Transverse colon (tissue), 4 donors: Measurements from ENCODE around the gene FBXL14. TPM values are rescaled to one million over a fixed set of nuclear protein-coding genes. Genes with fewer than 3 reads are reported as not detected.

Experiments
- DNase-seq: peaks from one replicate; pipeline ENCODE4 v3.0.0-alpha.2; 2019
- H3K27ac ChIP-seq, 4 donors: fragments of 200-600 bp; sonication (generic); 2 replicates each; pipeline ENCODE4 v1.5.1; 2016 to 2018; ENCODE audit warnings: inconsistent platforms in 4 of 4
- H3K27me3 ChIP-seq: fragments of 200-600 bp; sonication (generic); 2 replicates; pipeline ENCODE4 v1.5.1; 2017; ENCODE audit warnings: inconsistent platforms
- H3K36me3 ChIP-seq, 4 donors: fragments of 200-600 bp; sonication (generic); 2 replicates each; pipeline ENCODE4 v1.5.1; 2017 to 2019; ENCODE audit warnings: inconsistent platforms in 4 of 4
- H3K4me1 ChIP-seq, 4 donors: fragments of 200-600 bp; sonication (generic); 2 replicates each; pipeline ENCODE4 v1.5.1; 2017 to 2020; ENCODE audit warnings: inconsistent platforms in 4 of 4
- H3K4me3 ChIP-seq, 4 donors: fragments of 200-600 bp; sonication (generic); 1 replicate in 1 of 4; 2 replicates in 3 of 4; pipeline versions ENCODE4 v1.5.1 to v1.6.1; 2017 to 2019; ENCODE audit warnings: inconsistent platforms in 4 of 4
- H3K9me3 ChIP-seq, 2 donors: fragments of 200-600 bp; sonication (generic); 2 replicates each; pipeline ENCODE4 v1.5.1; 2017 to 2019; ENCODE audit warnings: inconsistent platforms in 2 of 2
- EP300 ChIP-seq: sonication (generic); formaldehyde crosslinking; IDR thresholded peaks from one replicate; pipeline ENCODE4 v1.6.1; 2017; ENCODE audit warnings: antibody characterized with exemption, low read depth
- POLR2A ChIP-seq: fragments of 450-650 bp; IDR thresholded peaks from one replicate; pipeline ENCODE4 v1.6.1; 2016; ENCODE audit warnings: antibody characterized with exemption, mild to moderate bottlenecking, moderate library complexity
- POLR2AphosphoS5 ChIP-seq, 3 donors: sonication (generic); formaldehyde crosslinking; IDR thresholded peaks; one replicate each; pipeline ENCODE4 v1.6.1; 2016; ENCODE audit warnings: antibody characterized with exemption in 3 of 3
- WGBS, 2 donors: methylation state at CpG; one replicate each; pipeline ENCODE4 v1.1.5; 2018; ENCODE audit warnings: low coverage in 1 of 2; 5-methylcytosine and 5-hydroxymethylcytosine counted together
- in situ Hi-C, 4 donors: fragments of 200-750 bp; cut with MboI; loops; one replicate each; pipeline versions ENCODE4 v1.15.0 to v1.15.1; 2017; ENCODE audit warnings: low sequenced_read_pairs in 3 of 4, low pct_ligation_motif_present in 1 of 4, low pct_unique_long_range_greater_than_20kb in 1 of 4
- intact Hi-C: fragments of 100-400 bp; cut with DNase I; formaldehyde crosslinking; loops from one replicate; pipeline ENCODE4 v1.15.1; 2023; ENCODE audit warnings: low total_unique reads
- total RNA-seq, 4 donors: library from RNA; depleted of rRNA; stranded (reverse); fragments of >200 nt; gene quantifications; one replicate each; pipeline ENCODE4 v1.1.0, GENCODE V29; 2016
- TF ChIP-seq, protein P1 (sequence below), 5 experiments: fragments of 200-600 bp in 3 of 5; fragments of 450-650 bp in 2 of 5; sonication (generic) in 3 of 5; IDR thresholded peaks; 1 replicate in 2 of 5; 2 replicates in 3 of 5; pipeline ENCODE4 v1.5.1; 2016 to 2017; ENCODE audit warnings: antibody characterized with exemption in 5 of 5, inconsistent platforms in 3 of 5, mild to moderate bottlenecking in 2 of 5, moderate library complexity in 1 of 5

FBXL14 gene
- 10 to 100 TPM; 15.5 to 44.4 (median 28.0) TPM for total RNA-seq

GRCh38 chr12:1594261-1595025 lies at the start of gene FBXL14:
Gene FBXL14, minus strand, starts transcription at chr12:1594581. Its CDS starts 515 bp downstream, at chr12:1594066.
- TF ChIP-seq POLR2AphosphoS5 (IDR thresholded peaks at IDR 0.05) = peak; percentile 54 to 66 (median 62)
- TF ChIP-seq, protein P1, sequence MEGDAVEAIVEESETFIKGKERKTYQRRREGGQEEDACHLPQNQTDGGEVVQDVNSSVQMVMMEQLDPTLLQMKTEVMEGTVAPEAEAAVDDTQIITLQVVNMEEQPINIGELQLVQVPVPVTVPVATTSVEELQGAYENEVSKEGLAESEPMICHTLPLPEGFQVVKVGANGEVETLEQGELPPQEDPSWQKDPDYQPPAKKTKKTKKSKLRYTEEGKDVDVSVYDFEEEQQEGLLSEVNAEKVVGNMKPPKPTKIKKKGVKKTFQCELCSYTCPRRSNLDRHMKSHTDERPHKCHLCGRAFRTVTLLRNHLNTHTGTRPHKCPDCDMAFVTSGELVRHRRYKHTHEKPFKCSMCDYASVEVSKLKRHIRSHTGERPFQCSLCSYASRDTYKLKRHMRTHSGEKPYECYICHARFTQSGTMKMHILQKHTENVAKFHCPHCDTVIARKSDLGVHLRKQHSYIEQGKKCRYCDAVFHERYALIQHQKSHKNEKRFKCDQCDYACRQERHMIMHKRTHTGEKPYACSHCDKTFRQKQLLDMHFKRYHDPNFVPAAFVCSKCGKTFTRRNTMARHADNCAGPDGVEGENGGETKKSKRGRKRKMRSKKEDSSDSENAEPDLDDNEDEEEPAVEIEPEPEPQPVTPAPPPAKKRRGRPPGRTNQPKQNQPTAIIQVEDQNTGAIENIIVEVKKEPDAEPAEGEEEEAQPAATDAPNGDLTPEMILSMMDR (IDR thresholded peaks at IDR 0.05) = no peak
- TF ChIP-seq POLR2A = peak; percentile 31
- intact Hi-C loops = no loop called here
- WGBS, 2 donors = 0% methylated on average over 42 of the region's 115 CpGs; no CpG with 5 or more reads in 1 of the 2 donors

GRCh38 chr12:1643905-1644533 lies 49.6 kb upstream of the FBXL14 start:
- DNase-seq = no peak
- peak overlapping the region in 2 of 4 donors; percentile 38 to 57 for H3K27ac ChIP-seq
- no peaks in the 10 kb centered on the region for H3K9me3 ChIP-seq
- no peaks in the 10 kb centered on the region for H3K27me3 ChIP-seq
- no peaks in the 10 kb centered on the region for H3K36me3 ChIP-seq
- in situ Hi-C loops = no loop called here
- peaks cover 9 to 25% (median 11%) of the 10 kb centered on the region in 4 donors for H3K4me1 ChIP-seq
- 51 to 72% methylated on average over 2 to 7 of the region's 7 CpGs for WGBS, 2 donors
- intact Hi-C loops = no loop called here
- TF ChIP-seq, protein P1 (IDR thresholded peaks at IDR 0.05) = no peak
- TF ChIP-seq EP300 (no peak), POLR2AphosphoS5 (IDR thresholded peaks at IDR 0.05) (no peak), POLR2A (no peak)
- no peak overlapping the region for H3K4me3 ChIP-seq

More at GRCh38 chr12:1594261-1595025, at the start of gene FBXL14:
- Histone ChIP-seq H3K9me3 (no peaks in the 10 kb centered on the region), H3K4me1 (peaks cover 0 to 66% (median 53%) of the 10 kb centered on the region in 4 donors), H3K36me3 (no peaks in the 10 kb centered on the region), H3K27ac (peak within 1 kb of the TSS; percentile 95 to 99 (median 95)), H3K4me3 (peak within 1 kb of the TSS; percentile 66 to 79 (median 76)), H3K27me3 (no peaks in the 10 kb centered on the region)
- in situ Hi-C loops = loop anchor here in 1 of 4 donors (25.0 kb wide), 1 partner anchor 482 kb away; no protein-coding TSS in a partner anchor
- DNase-seq = peak; percentile 92

DNA sequence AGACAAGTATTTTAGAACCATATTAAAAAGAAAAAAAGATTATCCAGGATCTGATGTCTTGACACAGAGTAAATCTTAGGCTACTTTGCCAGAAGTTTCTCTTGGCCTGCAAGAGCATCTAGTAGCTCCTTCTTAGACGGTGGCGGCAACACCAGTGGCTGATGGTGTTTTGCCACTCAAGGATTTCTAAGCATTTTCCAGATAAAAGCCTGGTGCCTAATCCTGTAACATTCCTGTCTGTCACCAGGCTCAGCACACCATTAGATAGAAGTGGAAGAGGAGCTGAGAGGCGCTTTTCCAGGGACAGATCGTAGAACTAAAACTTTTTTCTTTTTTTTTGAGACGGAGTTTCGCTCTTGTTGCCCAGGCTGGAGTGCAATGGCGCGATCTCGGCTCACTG lies 48.7 kb upstream of the FBXL14 start:
- in situ Hi-C loops = no loop called here
- 90 to 100% methylated on average over 2 to 9 of the region's 9 CpGs for WGBS, 2 donors
- Histone ChIP-seq H3K27me3 (no peaks in the 10 kb centered on the region), H3K4me3 (no peak overlapping the region), H3K9me3 (no peaks in the 10 kb centered on the region), H3K4me1 (peaks cover 9 to 25% (median 11%) of the 10 kb centered on the region in 4 donors), H3K27ac (no peak overlapping the region), H3K36me3 (no peaks in the 10 kb centered on the region)
- TF ChIP-seq POLR2AphosphoS5 (IDR thresholded peaks at IDR 0.05) (no peak), EP300 (no peak), POLR2A (no peak)
- TF ChIP-seq, protein P1 (IDR thresholded peaks at IDR 0.05) = no peak
- no peak for DNase-seq
- intact Hi-C loops = no loop called here

- DNase-seq = no peak
- Histone ChIP-seq H3K4me3 (no peak overlapping the region), H3K27me3 (no peaks in the 10 kb centered on the region), H3K36me3 (no peaks in the 10 kb centered on the region), H3K27ac (no peak overlapping the region), H3K4me1 (peaks cover 9 to 25% (median 11%) of the 10 kb centered on the region in 4 donors), H3K9me3 (no peaks in the 10 kb centered on the region)
- TF ChIP-seq POLR2AphosphoS5 (IDR thresholded peaks at IDR 0.05) (no peak), EP300 (no peak), POLR2A (no peak)
- TF ChIP-seq, protein P1 (IDR thresholded peaks at IDR 0.05) = no peak
- intact Hi-C loops = no loop called here
- WGBS, 2 donors = 0 to 39% methylated on average over 1 to 7 of the region's 7 CpGs
- in situ Hi-C loops = no loop called here
Observed at GRCh38 chr12:1642513-1642912, 48.1 kb upstream of the FBXL14 start.
